NCI-H187 (cell line): ENCODE measurements around the gene INPP5A.

ENCODE experiments used
- DNase-seq, 2 experiments: peaks; one replicate each; lab custom pipeline; 2025; lab: John Stamatoyannopoulos, UW

Gene INPP5A

GRCh38 chr10:132536877-132537683 is 507 bp upstream of the INPP5A start:
- DNase-seq = peak; percentile 92 to 94

- DNase-seq = no peak
Observed at GRCh38 chr10:132538031-132538789, 623 bp downstream of the INPP5A start.

GRCh38 chr10:132538790-132539421 is 1.3 kb downstream of the INPP5A start:
- no peak for DNase-seq

GRCh38 chr10:132539431-132539839 is 1.8 kb downstream of the INPP5A start:
- DNase-seq = no peak

- no peak for DNase-seq
Observed at GRCh38 chr10:132539894-132540293, 2.3 kb downstream of the INPP5A start.

- DNase-seq = no peak
Observed at GRCh38 chr10:132540456-132540855, 2.9 kb downstream of the INPP5A start.

- no peak for DNase-seq
Observed at GRCh38 chr10:132541129-132541528, 3.5 kb downstream of the INPP5A start.

- DNase-seq = no peak
Observed at GRCh38 chr10:132541601-132542011, 4.0 kb downstream of the INPP5A start.

- no peak for DNase-seq
Observed at GRCh38 chr10:132542086-132542775, 4.6 kb downstream of the INPP5A start.

GRCh38 chr10:132542819-132543218 is 5.2 kb downstream of the INPP5A start:
- DNase-seq = no peak

GRCh38 chr10:132543916-132544743 is 6.5 kb downstream of the INPP5A start:
- DNase-seq = no peak

GRCh38 chr10:132544744-132545658 is 7.4 kb downstream of the INPP5A start:
- no peak for DNase-seq

- DNase-seq = no peak
Observed at GRCh38 chr10:132545659-132546367, 8.2 kb downstream of the INPP5A start.

GRCh38 chr10:132546567-132547420 is 9.2 kb downstream of the INPP5A start:
- DNase-seq = peak; percentile 30 to 47

GRCh38 chr10:132547421-132547861 is 9.9 kb downstream of the INPP5A start:
- no peak for DNase-seq

GRCh38 chr10:132548106-132548823 is 10.7 kb downstream of the INPP5A start:
- DNase-seq = no peak

- DNase-seq = no peak
Observed at GRCh38 chr10:132548869-132549268, 11.3 kb downstream of the INPP5A start.

GRCh38 chr10:132549371-132549770 is 11.8 kb downstream of the INPP5A start:
- peak; percentile 30 to 43 for DNase-seq
